GM23338 (cell line): ENCODE data around the gene RHBDF2. TPM values are rescaled to one million over a fixed set of nuclear protein-coding genes. Genes with fewer than 3 reads are reported as not detected.

Source experiments
- ATAC-seq: fragments of 200-7000 bp; cut with Tn5 transposase; 3 replicates; pipeline ENCODE4 v1.9.1; 2020
- DNase-seq: peaks from one replicate; pipeline ENCODE4 v3.0.0-alpha.2; 2015; ENCODE audit warnings: low spot score
- H2AFZ ChIP-seq: fragments of 200-600 bp; sonication (generic); 2 replicates; pipeline ENCODE4 v1.8.0; 2016; ENCODE audit warnings: antibody characterized with exemption, mild to moderate bottlenecking, moderate library complexity
- H3F3A ChIP-seq: fragments of 200-600 bp; sonication (generic); replicated peaks from 2 replicates; pipeline ENCODE4 v1.8.0; 2017; ENCODE audit warnings: antibody characterized with exemption, mixed run types, low read depth
- H3K27ac ChIP-seq: fragments of 200-600 bp; sonication (generic); 2 replicates; pipeline ENCODE4 v1.6.1; 2016; ENCODE audit warnings: low read depth
- H3K27me3 ChIP-seq: fragments of 200-600 bp; sonication (generic); 2 replicates; pipeline ENCODE4 v1.8.0; 2016; ENCODE audit warnings: mild to moderate bottlenecking, mixed run types, moderate library complexity; ENCODE audit not compliant: insufficient read depth
- H3K36me3 ChIP-seq: fragments of 200-600 bp; sonication (generic); 2 replicates; pipeline ENCODE4 v1.8.0; 2016; ENCODE audit warnings: mild to moderate bottlenecking; ENCODE audit not compliant: insufficient read depth
- H3K4me1 ChIP-seq: fragments of 200-600 bp; sonication (generic); 2 replicates; pipeline ENCODE4 v1.8.0; 2016; ENCODE audit warnings: mild to moderate bottlenecking, moderate library complexity; ENCODE audit not compliant: insufficient read depth
- H3K4me2 ChIP-seq: fragments of 200-600 bp; sonication (generic); 2 replicates; pipeline ENCODE4 v1.7.1; 2017; ENCODE audit warnings: mixed run types
- H3K4me3 ChIP-seq: fragments of 200-600 bp; sonication (generic); 2 replicates; pipeline ENCODE4 v1.6.1; 2016; ENCODE audit warnings: mixed run types
- H3K79me2 ChIP-seq: fragments of 200-600 bp; sonication (generic); replicated peaks from 2 replicates; pipeline ENCODE4 v1.8.0; 2017; ENCODE audit warnings: mild to moderate bottlenecking; ENCODE audit not compliant: insufficient read depth
- H3K9me2 ChIP-seq: fragments of 200-600 bp; sonication (generic); 2 replicates; pipeline ENCODE4 v1.8.0; 2017; ENCODE audit not compliant: insufficient read depth
- H4K20me1 ChIP-seq: fragments of 200-600 bp; sonication (generic); replicated peaks from 2 replicates; pipeline ENCODE4 v1.8.0; 2017; ENCODE audit warnings: mild to moderate bottlenecking; ENCODE audit not compliant: insufficient read depth
- H3K27ac Mint-ChIP-seq: 2 replicates; pipeline ENCODE4 v1.8.0; 2020; ENCODE audit warnings: inconsistent platforms, mild to moderate bottlenecking, moderate library complexity, mixed read lengths
- H3K27me3 Mint-ChIP-seq: 3 replicates; pipeline ENCODE4 v1.8.0; 2022; ENCODE audit warnings: low read depth, mild to moderate bottlenecking, moderate library complexity, mixed read lengths, inconsistent platforms; ENCODE audit not compliant: insufficient read depth, poor library complexity
- H3K36me3 Mint-ChIP-seq: 3 replicates; pipeline ENCODE4 v1.8.0; 2021; ENCODE audit warnings: low read depth, mild to moderate bottlenecking, inconsistent platforms, moderate library complexity, mixed read lengths
- H3K4me1 Mint-ChIP-seq: 3 replicates; pipeline ENCODE4 v1.8.0; 2020; ENCODE audit warnings: mild to moderate bottlenecking, inconsistent platforms, mixed read lengths
- H3K4me3 Mint-ChIP-seq: 3 replicates; pipeline ENCODE4 v1.8.0; 2021; ENCODE audit warnings: moderate library complexity, mild to moderate bottlenecking, inconsistent platforms, mixed read lengths
- H3K9me3 Mint-ChIP-seq: 3 replicates; pipeline ENCODE4 v1.8.0; 2020; ENCODE audit warnings: moderate library complexity, mild to moderate bottlenecking, inconsistent platforms, mixed read lengths
- CREB1 ChIP-seq: fragments of 250-450 bp; sonication (Bioruptor Pico); IDR thresholded peaks from 2 replicates; pipeline ENCODE4 v1.5.0; 2020; ENCODE audit warnings: low read depth, mild to moderate bottlenecking, moderate library complexity
- CTCF ChIP-seq, 2 experiments: fragments of 200-600 bp in 1 of 2; sonication (generic) in 1 of 2; conservative IDR thresholded peaks; 2 replicates each; pipeline versions ENCODE4 v1.5.1 to v1.6.1; 2016 to 2017; ENCODE audit warnings: antibody characterized with exemption in 2 of 2, low read depth in 2 of 2, mild to moderate bottlenecking in 2 of 2, moderate library complexity in 1 of 2
- ETS1 ChIP-seq: IDR thresholded peaks from 2 replicates; pipeline ENCODE4 v1.6.1; 2016; ENCODE audit warnings: antibody characterized with exemption
- EZH2 ChIP-seq: fragments of 200-600 bp; sonication (generic); IDR thresholded peaks from one replicate; pipeline ENCODE4 v1.8.0; 2017; ENCODE audit warnings: antibody characterized with exemption, mild to moderate bottlenecking, low read depth; ENCODE audit not compliant: unreplicated experiment
- EZH2phosphoT487 ChIP-seq: fragments of 200-600 bp; sonication (generic); IDR thresholded peaks from one replicate; pipeline ENCODE4 v1.8.1; 2018; ENCODE audit warnings: antibody characterized with exemption; ENCODE audit not compliant: unreplicated experiment
- JUNB ChIP-seq: IDR thresholded peaks from one replicate; pipeline ENCODE4 v1.6.1; 2016; ENCODE audit warnings: antibody characterized with exemption; ENCODE audit not compliant: unreplicated experiment
- NANOG ChIP-seq: IDR thresholded peaks from 2 replicates; pipeline ENCODE4 v1.6.1; 2016; ENCODE audit warnings: antibody characterized with exemption, borderline replicate concordance
- POLR2AphosphoS5 ChIP-seq: IDR thresholded peaks from 2 replicates; pipeline ENCODE4 v1.6.1; 2016; ENCODE audit warnings: antibody characterized with exemption, low read depth
- REST ChIP-seq: IDR thresholded peaks from one replicate; pipeline ENCODE4 v1.6.1; 2018; ENCODE audit warnings: antibody characterized with exemption; ENCODE audit not compliant: unreplicated experiment
- STAT1 ChIP-seq: IDR thresholded peaks from one replicate; pipeline ENCODE4 v1.6.1; 2016; ENCODE audit warnings: antibody characterized with exemption; ENCODE audit not compliant: unreplicated experiment
- ZNF114 ChIP-seq: fragments of 250-450 bp; sonication (Bioruptor Pico); IDR thresholded peaks from 2 replicates; pipeline ENCODE4 v1.5.0; 2020; ENCODE audit warnings: mild to moderate bottlenecking, moderate library complexity
- ZNF331 ChIP-seq: fragments of 250-450 bp; sonication (Bioruptor Pico); IDR thresholded peaks from 2 replicates; pipeline ENCODE4 v1.5.0; 2020; ENCODE audit warnings: low read depth, mild to moderate bottlenecking, moderate library complexity
- ZNF462 ChIP-seq: fragments of 250-450 bp; sonication (Bioruptor Pico); IDR thresholded peaks from 2 replicates; pipeline ENCODE4 v1.5.0; 2020; ENCODE audit warnings: mild to moderate bottlenecking, moderate library complexity
- polyA plus RNA-seq: library from polyadenylated mRNA; unstranded; fragments of >200 nt; fragmentation: Nextera tagmentation; extraction: Ambion mirVana; gene quantifications from 2 replicates; pipeline ENCODE4 v1.2.1, GENCODE V29; 2016
- total RNA-seq: library from RNA; depleted of rRNA; stranded (reverse); fragments of >200 nt; shearing (Covaris generic); gene quantifications from 2 replicates; pipeline ENCODE4 v1.2.3, GENCODE V29; 2014

RHBDF2 gene
- total and polyA plus RNA-seq, 2 experiments from 2014 or later = 9.4 to 29.5 TPM

- no peak for TF ChIP-seq REST
- no peak for TF ChIP-seq POLR2AphosphoS5
- TF ChIP-seq ZNF114 (CRISPR knock-in tag) = no peak
- TF ChIP-seq EZH2phosphoT487 = no peak
- TF ChIP-seq ZNF462 (CRISPR knock-in tag) = no peak
- TF ChIP-seq ZNF331 (CRISPR knock-in tag) = no peak
- no peak for TF ChIP-seq STAT1
- TF ChIP-seq CREB1 = no peak
- no peak for TF ChIP-seq JUNB
- no peak for TF ChIP-seq ETS1
- no peak for TF ChIP-seq CTCF (conservative IDR thresholded peaks at IDR 0.05; ENCODE audit: low read depth in 2 of 2)
- no peak for TF ChIP-seq EZH2
- no peak for TF ChIP-seq NANOG
These were observed 16.9 kb downstream of the RHBDF2 start for GRCh38 chr17:76484228-76484725.

More at GRCh38 chr17:76484228-76484725, 16.9 kb downstream of the RHBDF2 start:
- Histone ChIP-seq H4K20me1 (no peaks in the 10 kb centered on the region), H3K4me3 (no peak overlapping the region), H3K9me2 (no peaks in the 10 kb centered on the region), H3K4me2 (no peak overlapping the region), H3K4me1 (no peaks in the 10 kb centered on the region), H3K36me3 (no peaks in the 10 kb centered on the region), H3K27ac (0 out of 2 replicates have a peak overlapping the region, but pooled peaks have one; percentile 50), H2AFZ (no peak overlapping the region), H3F3A (no peaks in the 10 kb centered on the region), H3K27me3 (no peaks in the 10 kb centered on the region), H3K79me2 (no peaks in the 10 kb centered on the region)
- no peaks in the 10 kb centered on the region; the same call in 2 of the 3 replicates for H3K4me1 Mint-ChIP-seq
- no peak for DNase-seq
- H3K27me3 Mint-ChIP-seq = peaks cover 12% of the 10 kb centered on the region
- H3K27ac Mint-ChIP-seq = peak overlapping the region; percentile 20; the same call in 1 of the 2 replicates
- H3K36me3 Mint-ChIP-seq = no peaks in the 10 kb centered on the region
- H3K4me3 Mint-ChIP-seq = no peak overlapping the region
- H3K9me3 Mint-ChIP-seq = no peaks in the 10 kb centered on the region
- ATAC-seq = no peak
